GF-D8 (cell line): ENCODE data around the gene DAZAP1.

Experiments
- DNase-seq: peaks from one replicate; lab custom pipeline; 2025; lab: John Stamatoyannopoulos, UW

DAZAP1 gene

GRCh38 chr19:1377176-1377964 is 30.0 kb upstream of the DAZAP1 start:
- DNase-seq, result no peak

GRCh38 chr19:1377965-1378785 is 29.2 kb upstream of the DAZAP1 start:
- DNase-seq, result no peak

GRCh38 chr19:1379126-1379905 is 28.1 kb upstream of the DAZAP1 start:
- no peak for DNase-seq

- no peak for DNase-seq
Observed at GRCh38 chr19:1379961-1380489, 27.4 kb upstream of the DAZAP1 start.

- DNase-seq, result no peak
Observed at GRCh38 chr19:1382250-1382649, 25.1 kb upstream of the DAZAP1 start.

- no peak for DNase-seq
Observed at GRCh38 chr19:1383017-1383311, 24.4 kb upstream of the DAZAP1 start.

- peak; percentile 60 for DNase-seq
Observed at GRCh38 chr19:1383312-1384084, 23.9 kb upstream of the DAZAP1 start, which contains the start of gene NDUFS7. Gene NDUFS7 (plus strand): TSS chr19:1383907. CDS start chr19:1383927, 20 bp downstream.

- no peak for DNase-seq
Observed at GRCh38 chr19:1384085-1384462, 23.3 kb upstream of the DAZAP1 start.

- DNase-seq, result no peak
Observed at GRCh38 chr19:1384478-1385110, 22.8 kb upstream of the DAZAP1 start.

GRCh38 chr19:1385816-1386215 is 21.6 kb upstream of the DAZAP1 start:
- no peak for DNase-seq

GRCh38 chr19:1386945-1387683 is 20.3 kb upstream of the DAZAP1 start:
- no peak for DNase-seq

GRCh38 chr19:1387684-1388636 is 19.4 kb upstream of the DAZAP1 start:
- no peak for DNase-seq

- DNase-seq, result no peak
Observed at GRCh38 chr19:1388637-1389026, 18.8 kb upstream of the DAZAP1 start.

GRCh38 chr19:1389033-1389940 is 18.1 kb upstream of the DAZAP1 start:
- DNase-seq, result no peak

GRCh38 chr19:1390890-1391423 is 16.4 kb upstream of the DAZAP1 start:
- DNase-seq, result no peak

- DNase-seq, result no peak
Observed at GRCh38 chr19:1392407-1392806, 15.0 kb upstream of the DAZAP1 start.

GRCh38 chr19:1392939-1393530 is 14.4 kb upstream of the DAZAP1 start:
- no peak for DNase-seq
